Endothelial cell of umbilical vein (primary cell): Measurements from ENCODE around the gene RNF146. TPM values are rescaled to one million over a fixed set of nuclear protein-coding genes. Genes with fewer than 3 reads are reported as not detected.

Source experiments
- BruUV-seq: library from RNA; stranded (reverse); fragments of 400-500 nt; replicated peaks from 2 replicates; lab custom pipeline; 2021; lab: Mats Ljungman, UMichigan
- CTCF ChIA-PET: fragments of 300-600, 350-600 bp; sonication (Branson Sonifier 250); formaldehyde crosslinking; loops from one replicate; lab custom pipeline; 2021; ENCODE audit warnings: antibody characterized with exemption, inconsistent platforms; lab: Charles Lee
- POLR2A ChIA-PET: fragments of 300-600, 350-600 bp; sonication (Branson Sonifier 250); formaldehyde crosslinking; loops from one replicate; lab custom pipeline; 2021; ENCODE audit warnings: antibody characterized with exemption, inconsistent platforms; lab: Charles Lee
- DNase-seq: peaks from one replicate; pipeline ENCODE4 v3.0.0-alpha.2; 2011; ENCODE audit warnings: low read depth, low spot score
- FAIRE-seq: peaks from 2 replicates; lab custom pipeline; 2011; peaks lifted over from hg19 to GRCh38; lab: Jason Lieb, UNC
- H2AFZ ChIP-seq: 2 replicates; pipeline ENCODE4 v1.6.0; 2012; ENCODE audit warnings: low read depth, low read length, control low read depth, inconsistent platforms
- H3K27ac ChIP-seq: 2 replicates; pipeline ENCODE4 v1.5.1; 2011; ENCODE audit warnings: low read depth, mild to moderate bottlenecking, control low read depth, low read length, moderate library complexity; ENCODE audit not compliant: insufficient read depth
- H3K27me3 ChIP-seq, 2 experiments: 2 replicates each; pipeline versions ENCODE4 v1.6.0 to v1.6.1; 2011; ENCODE audit warnings: low read length in 2 of 2, mixed read lengths in 1 of 2; ENCODE audit not compliant: control insufficient read depth in 2 of 2, insufficient read depth in 2 of 2
- H3K36me3 ChIP-seq, 2 experiments: 2 replicates in 1 of 2; 3 replicates in 1 of 2; pipeline ENCODE4 v1.5.1; 2011; ENCODE audit warnings: low read length in 2 of 2, mild to moderate bottlenecking in 1 of 2, moderate library complexity in 1 of 2; ENCODE audit not compliant: control insufficient read depth in 2 of 2, insufficient read depth in 2 of 2; ENCODE audit errors: extremely low read depth in 1 of 2
- H3K4me1 ChIP-seq: 3 replicates; pipeline ENCODE4 v1.5.1; 2011; ENCODE audit warnings: mild to moderate bottlenecking, low read length; ENCODE audit not compliant: control insufficient read depth, insufficient read depth; ENCODE audit errors: extremely low read depth
- H3K4me2 ChIP-seq: 2 replicates; pipeline ENCODE4 v1.6.1; 2011; ENCODE audit warnings: low read length, control low read depth, mixed read lengths; ENCODE audit not compliant: insufficient read depth
- H3K4me3 ChIP-seq, 3 experiments: fragments of 200-600 bp in 1 of 3; sonication (generic), shearing (Covaris generic) in 1 of 3; replicated peaks in 1 of 3; 2 replicates each; pipeline ENCODE4 v1.5.1; 2011 to 2016; ENCODE audit warnings: control low read depth in 3 of 3, low read length in 3 of 3, mild to moderate bottlenecking in 2 of 3, inconsistent platforms in 1 of 3, low read depth in 1 of 3, moderate library complexity in 1 of 3; ENCODE audit not compliant: insufficient read depth in 1 of 3
- H3K79me2 ChIP-seq: 2 replicates; pipeline ENCODE4 v1.6.0; 2012; ENCODE audit warnings: low read length, inconsistent platforms; ENCODE audit not compliant: control insufficient read depth, insufficient read depth
- H3K9ac ChIP-seq: replicated peaks from 2 replicates; pipeline ENCODE3; 2011; ENCODE audit warnings: low read length, control low read depth; ENCODE audit not compliant: insufficient read depth; ENCODE audit errors: extremely low read depth
- H3K9me1 ChIP-seq: replicated peaks from 3 replicates; pipeline ENCODE4 v1.6.0; 2011; ENCODE audit warnings: mild to moderate bottlenecking, low read length; ENCODE audit not compliant: control insufficient read depth, insufficient read depth; ENCODE audit errors: extremely low read depth
- H3K9me3 ChIP-seq: replicated peaks from 2 replicates; pipeline ENCODE4 v1.5.1; 2012; ENCODE audit warnings: low read length, inconsistent platforms; ENCODE audit not compliant: control insufficient read depth, insufficient read depth
- H4K20me1 ChIP-seq: replicated peaks from 2 replicates; pipeline ENCODE3; 2011; ENCODE audit warnings: mild to moderate bottlenecking, low read length; ENCODE audit not compliant: control insufficient read depth, insufficient read depth; ENCODE audit errors: extremely low read depth
- CTCF ChIP-seq, 2 donors: IDR thresholded peaks; 1 replicate in 1 of 2; 2 replicates in 1 of 2; pipeline ENCODE4 v1.5.1; 2011; ENCODE audit warnings: low read length in 2 of 2, mild to moderate bottlenecking in 2 of 2, moderate library complexity in 2 of 2, control low read depth in 1 of 2, inconsistent platforms in 1 of 2, low read depth in 1 of 2; ENCODE audit not compliant: insufficient read depth in 1 of 2; ENCODE audit errors: extremely low read depth in 1 of 2
- EZH2 ChIP-seq: IDR thresholded peaks from 2 replicates; pipeline ENCODE4 v1.6.1; 2012; ENCODE audit warnings: borderline replicate concordance, low read depth, mild to moderate bottlenecking, moderate library complexity, low read length, inconsistent platforms; ENCODE audit not compliant: severe bottlenecking
- FOS ChIP-seq: IDR thresholded peaks from 2 replicates; pipeline ENCODE4 v1.6.1; 2011; ENCODE audit warnings: mild to moderate bottlenecking, low read length, moderate library complexity, borderline replicate concordance; ENCODE audit not compliant: insufficient read depth
- GATA2 ChIP-seq: IDR thresholded peaks from 2 replicates; pipeline ENCODE4 v1.7.0; 2011; ENCODE audit warnings: low read depth, mild to moderate bottlenecking, moderate library complexity, mixed read lengths, low read length; ENCODE audit not compliant: insufficient read length, insufficient read depth
- JUN ChIP-seq: IDR thresholded peaks from 2 replicates; pipeline ENCODE4 v1.6.1; 2011; ENCODE audit warnings: borderline replicate concordance, low read depth; ENCODE audit not compliant: insufficient read length, insufficient read depth
- MYC ChIP-seq: IDR thresholded peaks from one replicate; pipeline ENCODE4 v1.6.1; 2011; ENCODE audit warnings: mild to moderate bottlenecking, low read depth, low read length
- POLR2A ChIP-seq: IDR thresholded peaks from 2 replicates; pipeline ENCODE4 v1.6.1; 2012; ENCODE audit warnings: low read depth, mild to moderate bottlenecking, control low read depth, low read length
- POLR2AphosphoS5 ChIP-seq: IDR thresholded peaks from 2 replicates; pipeline ENCODE4 v1.6.1; 2012; ENCODE audit warnings: low read depth, mild to moderate bottlenecking, control low read depth, low read length, moderate library complexity; ENCODE audit not compliant: insufficient read depth
- dilution Hi-C: fragments of 300-500 bp; cut with MboI; formaldehyde crosslinking; loops from one replicate; pipeline ENCODE4 v1.15.0; 2019; ENCODE audit warnings: low sequenced_read_pairs; ENCODE audit not compliant: extremely low pct_ligation_motif_present
- intact Hi-C: fragments of 100-400 bp; cut with micrococcal nuclease; formaldehyde crosslinking; loops from one replicate; pipeline ENCODE4 v1.10.0; 2022
- polyA plus RNA-seq, 4 experiments: library from polyadenylated mRNA; depleted of rRNA in 3 of 4; stranded (reverse) in 3 of 4; unstranded in 1 of 4; fragments of >200 nt; gene quantifications; 2 replicates each; pipeline versions ENCODE4 v1.2.1 to v1.2.3, GENCODE V29; 2011 to 2012; ENCODE audit warnings: missing spikeins in 1 of 4
- total RNA-seq: library from RNA; stranded (reverse); gene quantifications from 2 replicates; pipeline ENCODE4 v1.2.3, GENCODE V29; 2021
- TF ChIP-seq, protein P1 (sequence below): IDR thresholded peaks from 2 replicates; pipeline ENCODE4 v1.6.1; 2011; ENCODE audit not compliant: insufficient read depth, insufficient read length

RNF146 gene
- total and polyA plus RNA-seq, 2 donors (not counting 3 experiments of a cell fraction or from before 2014, with no cell fraction given), result 37.5 to 48.1 TPM

DNA sequence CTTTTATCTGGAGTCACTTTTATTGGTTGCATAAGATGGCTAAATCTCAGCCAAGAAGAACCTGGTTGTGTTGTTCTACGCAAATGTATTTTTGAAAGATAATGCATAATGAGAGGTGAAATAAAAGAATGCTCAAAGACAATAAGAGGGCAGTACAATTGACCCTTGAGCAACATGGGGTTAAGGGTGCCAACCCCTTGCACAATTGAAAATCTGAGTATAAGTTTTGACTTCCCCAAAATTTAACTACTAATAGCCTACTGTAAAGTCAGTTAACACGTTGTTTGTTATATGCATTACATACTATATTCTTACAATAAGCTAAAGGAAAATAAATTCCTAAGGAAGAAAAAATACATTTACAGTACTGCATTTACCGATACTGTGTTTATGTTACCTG, 5.9 kb downstream of the RNF146 start:
- FAIRE-seq, result no peak
- CTCF ChIA-PET, result interaction anchor here (1.2 kb wide), 1 partner anchor 21 kb away, joined by 3 read pairs; no protein-coding TSS in a partner anchor
- peaks cover 25% of the 10 kb centered on the region for H4K20me1 ChIP-seq

More for the DNA sequence above, 5.9 kb downstream of the RNF146 start:
- Histone ChIP-seq H3K4me3 (no peak overlapping the region), H3K27ac (no peak overlapping the region), H2AFZ (no peak overlapping the region), H3K36me3 (no peaks in the 10 kb centered on the region), H3K79me2 (peaks cover 90% of the 10 kb centered on the region), H3K9ac (no peak overlapping the region), H3K27me3 (no peaks in the 10 kb centered on the region), H3K4me2 (no peak overlapping the region), H3K9me1 (no peaks in the 10 kb centered on the region), H3K4me1 (peaks cover 20% of the 10 kb centered on the region), H3K9me3 (no peaks in the 10 kb centered on the region)
- BruUV-seq, result no TSS peak
- intact Hi-C loops, result no loop called here
- TF ChIP-seq CTCF (IDR thresholded peaks at IDR 0.05; ENCODE audit: extremely low read depth in 1 of 2, insufficient read depth in 1 of 2, low read depth in 1 of 2, low read length in 2 of 2) (no peak), POLR2AphosphoS5 (no peak), JUN (no peak), GATA2 (no peak), MYC (no peak), FOS (no peak), POLR2A (no peak), EZH2 (no peak)
- TF ChIP-seq, protein P1, sequence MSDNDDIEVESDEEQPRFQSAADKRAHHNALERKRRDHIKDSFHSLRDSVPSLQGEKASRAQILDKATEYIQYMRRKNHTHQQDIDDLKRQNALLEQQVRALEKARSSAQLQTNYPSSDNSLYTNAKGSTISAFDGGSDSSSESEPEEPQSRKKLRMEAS, result no peak
- dilution Hi-C loops, result no loop called here
- DNase-seq, result no peak
- POLR2A ChIA-PET, result no interaction called here
